BJ (cell line): ENCODE measurements around the gene BCOR. TPM values are rescaled to one million over a fixed set of nuclear protein-coding genes. Genes with fewer than 3 reads are reported as not detected.

Experiments
- CTCF ChIA-PET: fragments of 350-600 bp; formaldehyde crosslinking; extraction: SDS; loops from one replicate; lab custom pipeline; 2021; ENCODE audit warnings: antibody characterized with exemption, inconsistent platforms; lab: Yijun Ruan, JAX
- POLR2A ChIA-PET: fragments of 300-600 bp; sonication (Branson Sonifier 250); formaldehyde crosslinking; extraction: SDS; loops from one replicate; lab custom pipeline; 2021; ENCODE audit warnings: antibody characterized with exemption; lab: Charles Lee
- DNase-seq: peaks from one replicate; pipeline ENCODE4 v3.0.0-alpha.2; 2011; ENCODE audit warnings: low read depth
- H3K27me3 ChIP-seq: 2 replicates; pipeline ENCODE4 v1.6.0; 2011; ENCODE audit warnings: low read length; ENCODE audit not compliant: control insufficient read depth, insufficient read depth
- H3K36me3 ChIP-seq: 2 replicates; pipeline ENCODE4 v1.5.1; 2011; ENCODE audit warnings: low read length; ENCODE audit not compliant: control insufficient read depth, insufficient read depth
- H3K4me3 ChIP-seq: 2 replicates; pipeline ENCODE4 v1.5.1; 2011; ENCODE audit warnings: low read depth, mild to moderate bottlenecking, control low read depth, low read length
- polyA plus RNA-seq: library from polyadenylated mRNA; depleted of rRNA; stranded (reverse); fragments of >200 nt; gene quantifications from 2 replicates; pipeline ENCODE4 v1.2.3, GENCODE V29; 2011
- TF ChIP-seq, protein P1 (sequence below): IDR thresholded peaks from 2 replicates; pipeline ENCODE4 v1.5.1; 2011; ENCODE audit warnings: low read depth, mild to moderate bottlenecking, control low read depth, inconsistent platforms, low read length, moderate library complexity; ENCODE audit not compliant: insufficient read depth

The BCOR gene
- polyA plus RNA-seq, 1 experiment, result 5.6 TPM

DNA sequence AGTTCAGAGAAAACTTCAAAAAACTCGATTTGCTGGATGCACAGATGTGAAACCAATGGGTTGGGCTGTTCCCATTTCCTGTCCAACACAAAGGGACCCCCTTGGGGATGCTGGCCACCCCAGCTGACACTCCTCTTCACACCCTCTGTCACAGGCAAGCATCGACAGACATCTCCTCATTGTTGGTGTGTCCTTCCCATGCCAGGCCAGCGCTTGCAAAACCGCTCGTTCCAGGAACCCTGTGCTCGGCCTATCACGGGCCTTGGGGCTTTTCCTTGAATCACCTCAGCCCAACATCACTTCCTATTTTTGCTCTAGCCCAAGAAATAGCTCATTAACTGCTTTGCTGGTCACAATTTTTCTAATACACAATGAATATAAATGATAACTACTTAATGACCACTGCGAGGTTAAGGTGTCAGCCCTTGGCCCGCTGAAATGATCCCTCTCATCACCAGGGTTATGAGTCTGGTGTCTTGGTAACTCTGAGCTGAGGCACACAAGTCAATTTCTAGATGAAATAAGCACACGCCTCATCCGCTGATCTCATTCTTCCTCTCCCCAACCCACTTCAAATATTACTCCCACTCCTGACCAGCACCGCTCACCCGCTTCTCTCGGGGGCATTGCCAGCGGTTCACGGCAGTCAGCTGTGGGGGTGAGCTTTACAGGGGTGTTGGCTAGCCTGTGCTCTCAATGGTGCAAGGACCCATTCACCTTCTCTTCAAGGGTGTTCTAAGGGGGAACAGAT, 32.3 kb downstream of the BCOR start:
- no peak for DNase-seq
- Histone ChIP-seq H3K27me3 (no peaks in the 10 kb centered on the region), H3K36me3 (peaks cover 8% of the 10 kb centered on the region), H3K4me3 (no peak overlapping the region)
- TF ChIP-seq, protein P1, sequence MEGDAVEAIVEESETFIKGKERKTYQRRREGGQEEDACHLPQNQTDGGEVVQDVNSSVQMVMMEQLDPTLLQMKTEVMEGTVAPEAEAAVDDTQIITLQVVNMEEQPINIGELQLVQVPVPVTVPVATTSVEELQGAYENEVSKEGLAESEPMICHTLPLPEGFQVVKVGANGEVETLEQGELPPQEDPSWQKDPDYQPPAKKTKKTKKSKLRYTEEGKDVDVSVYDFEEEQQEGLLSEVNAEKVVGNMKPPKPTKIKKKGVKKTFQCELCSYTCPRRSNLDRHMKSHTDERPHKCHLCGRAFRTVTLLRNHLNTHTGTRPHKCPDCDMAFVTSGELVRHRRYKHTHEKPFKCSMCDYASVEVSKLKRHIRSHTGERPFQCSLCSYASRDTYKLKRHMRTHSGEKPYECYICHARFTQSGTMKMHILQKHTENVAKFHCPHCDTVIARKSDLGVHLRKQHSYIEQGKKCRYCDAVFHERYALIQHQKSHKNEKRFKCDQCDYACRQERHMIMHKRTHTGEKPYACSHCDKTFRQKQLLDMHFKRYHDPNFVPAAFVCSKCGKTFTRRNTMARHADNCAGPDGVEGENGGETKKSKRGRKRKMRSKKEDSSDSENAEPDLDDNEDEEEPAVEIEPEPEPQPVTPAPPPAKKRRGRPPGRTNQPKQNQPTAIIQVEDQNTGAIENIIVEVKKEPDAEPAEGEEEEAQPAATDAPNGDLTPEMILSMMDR, result no peak
- CTCF ChIA-PET, result no interaction called here
- POLR2A ChIA-PET, result no interaction called here

DNA sequence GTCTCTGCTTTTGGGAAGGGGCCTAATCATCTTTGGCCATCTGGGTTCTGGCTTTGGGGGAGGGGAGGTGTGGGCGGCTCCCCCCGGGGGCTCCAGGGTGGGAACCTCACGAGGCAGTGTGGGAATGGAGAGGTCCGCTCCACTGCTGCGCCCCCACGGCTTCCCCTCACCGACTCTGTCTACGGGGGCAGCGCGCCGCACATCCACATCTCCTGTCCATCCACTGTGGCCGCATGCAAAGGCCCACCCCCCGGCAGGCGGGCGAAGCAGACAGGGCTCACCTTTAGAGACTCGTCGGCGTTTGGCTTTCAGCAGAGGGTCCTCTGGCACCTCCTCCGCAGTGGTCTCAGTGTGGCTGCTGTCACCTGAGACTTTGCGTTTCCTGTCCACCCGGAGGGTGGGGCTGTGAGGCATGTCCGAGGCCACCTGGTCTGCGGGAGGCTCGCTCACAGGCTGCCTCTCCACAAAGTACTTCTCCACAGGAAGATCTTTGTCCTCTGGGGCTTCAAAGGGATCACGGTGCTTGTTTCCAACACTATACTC, 33.6 kb downstream of the BCOR start:
- CTCF ChIA-PET, result no interaction called here
- Histone ChIP-seq H3K27me3 (no peaks in the 10 kb centered on the region), H3K36me3 (peaks cover 10% of the 10 kb centered on the region), H3K4me3 (no peak overlapping the region)
- POLR2A ChIA-PET, result no interaction called here
- TF ChIP-seq, protein P1, result no peak
- DNase-seq, result no peak

DNA sequence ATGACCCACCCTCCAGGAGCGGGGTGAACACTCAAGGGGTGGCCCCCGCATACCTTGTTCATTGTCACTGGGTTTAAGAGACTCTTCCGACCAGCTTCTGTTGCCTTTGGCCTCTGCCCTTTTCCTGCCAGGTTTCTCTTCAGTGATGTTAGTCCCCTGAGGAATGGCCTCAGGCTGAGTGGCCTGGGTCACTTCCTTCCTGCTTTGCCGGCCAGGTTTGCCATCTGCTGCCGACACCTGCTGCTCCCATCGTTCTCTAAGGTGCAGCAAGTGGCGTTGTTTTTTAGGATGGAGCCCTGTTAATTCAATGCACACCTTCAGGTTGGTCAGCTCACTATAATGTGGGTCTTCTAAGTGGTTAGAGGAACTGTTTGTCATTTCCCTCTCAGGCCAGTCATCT, 34.2 kb downstream of the BCOR start:
- H3K36me3 ChIP-seq, result peaks cover 10% of the 10 kb centered on the region
- TF ChIP-seq, protein P1, result no peak
- CTCF ChIA-PET, result no interaction called here
- no peaks in the 10 kb centered on the region for H3K27me3 ChIP-seq
- no peak for DNase-seq
- POLR2A ChIA-PET, result no interaction called here
- no peak overlapping the region for H3K4me3 ChIP-seq

DNA sequence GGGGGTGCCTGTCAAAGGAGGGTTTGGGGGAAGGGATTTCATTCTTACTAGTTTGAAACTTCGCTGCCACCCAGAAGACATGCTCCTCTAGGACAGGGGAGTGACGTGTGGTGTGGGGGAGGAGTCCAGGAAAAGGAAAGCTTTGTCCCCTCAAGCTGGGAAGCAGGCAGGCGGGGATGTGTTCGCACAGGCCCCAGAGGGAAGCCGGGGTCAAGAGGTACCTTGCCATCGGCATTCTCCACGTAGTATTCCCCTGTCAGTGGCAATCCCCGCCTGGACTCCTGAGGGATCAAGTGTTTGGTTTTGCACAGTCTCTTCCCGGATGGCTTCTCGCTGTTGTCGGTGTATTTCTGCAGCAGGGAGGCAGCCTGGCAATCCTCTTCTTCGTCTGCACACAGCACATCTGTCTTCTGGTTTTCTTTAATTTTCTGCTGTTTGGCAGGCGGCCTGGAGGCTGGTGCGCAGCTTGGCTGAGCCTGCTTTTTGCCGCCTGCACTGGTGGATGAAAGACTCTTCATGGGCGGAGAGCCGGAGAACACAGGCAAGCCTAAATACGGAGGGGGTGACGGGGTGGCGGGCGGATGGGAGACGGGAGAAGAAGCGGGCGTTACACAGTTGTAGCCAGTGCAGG, 35.1 kb downstream of the BCOR start:
- CTCF ChIA-PET, result no interaction called here
- DNase-seq, result no peak
- POLR2A ChIA-PET, result no interaction called here
- Histone ChIP-seq H3K27me3 (no peaks in the 10 kb centered on the region), H3K36me3 (peaks cover 11% of the 10 kb centered on the region), H3K4me3 (no peak overlapping the region)
- TF ChIP-seq, protein P1, result no peak

DNA sequence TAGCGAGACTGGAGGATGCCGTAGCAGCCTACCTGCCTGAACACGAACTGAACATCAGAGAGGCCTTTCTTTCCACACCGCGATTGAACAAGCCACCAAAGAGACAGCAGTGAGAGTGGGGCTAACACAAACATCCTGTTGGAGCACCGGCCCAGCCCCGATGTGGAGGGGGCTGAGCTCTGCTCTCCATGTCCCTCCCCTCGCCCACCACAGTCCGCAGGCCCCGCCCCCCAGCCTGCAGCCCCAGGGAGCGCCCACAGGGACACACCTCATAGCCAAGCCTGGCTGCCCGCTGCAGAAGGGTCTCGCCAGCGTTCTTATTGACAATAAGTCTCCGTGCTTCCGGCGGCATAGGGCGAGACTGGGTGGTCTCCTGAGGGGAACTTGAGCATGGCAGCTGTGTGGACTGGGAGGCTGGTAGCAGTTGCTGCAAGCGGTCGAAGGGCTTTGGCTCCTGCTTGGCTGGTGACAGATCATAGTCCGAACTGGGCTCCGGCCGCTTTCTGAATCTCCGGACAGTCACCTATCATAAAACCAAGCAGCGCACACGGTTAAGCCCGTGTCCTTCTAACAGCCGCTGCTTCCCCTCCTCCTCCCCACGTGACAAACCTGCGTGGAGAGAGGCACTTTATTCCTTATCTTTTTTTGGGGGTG, 35.8 kb downstream of the BCOR start:
- DNase-seq, result no peak
- ChIA-PET POLR2A (no interaction called here), CTCF (no interaction called here)
- no peak overlapping the region for H3K4me3 ChIP-seq
- TF ChIP-seq, protein P1, result no peak
- peaks cover 12% of the 10 kb centered on the region for H3K36me3 ChIP-seq
- no peaks in the 10 kb centered on the region for H3K27me3 ChIP-seq
